Measurements from ENCODE around the gene LRFN5. TPM values are rescaled to one million over a fixed set of nuclear protein-coding genes. Genes with fewer than 3 reads are reported as not detected.

The LRFN5 gene
- total RNA-seq, 1 experiment from 2014 or later: 9.8 TPM

DNA sequence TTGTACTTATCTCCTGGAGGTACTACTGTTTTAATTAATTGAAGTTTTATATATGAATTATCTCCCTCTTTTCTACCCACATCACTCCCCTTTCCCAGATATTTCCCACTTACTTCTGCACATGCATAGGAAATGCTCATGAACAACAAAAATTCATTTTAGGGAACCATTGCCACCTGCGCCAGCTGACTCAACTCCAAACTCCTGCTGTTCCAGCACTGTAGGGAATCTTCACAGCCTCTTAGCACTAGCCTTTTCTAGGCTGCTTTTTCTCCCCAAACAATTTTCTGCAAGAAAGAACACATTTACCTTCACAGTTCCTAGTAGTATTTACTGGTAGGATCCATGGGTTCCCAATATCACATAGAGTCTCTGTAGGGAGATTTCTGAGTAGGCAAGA is 268.4 kb downstream of the LRFN5 start:
- H3K4me3 ChIP-seq (ENCODE audit: low read depth in 2 of 2, low read length in 2 of 2): no peak overlapping the region
- TF ChIP-seq TCF7L2 (IDR thresholded peaks at IDR 0.05; ENCODE audit: low read depth, low read length) (no peak), POLR2AphosphoS5 (IDR thresholded peaks at IDR 0.05; ENCODE audit: low read depth, low read length) (no peak), SIN3A (IDR thresholded peaks at IDR 0.05; ENCODE audit: borderline replicate concordance, insufficient read depth, low read depth, low read length) (no peak)
- TF ChIP-seq, protein P1, sequence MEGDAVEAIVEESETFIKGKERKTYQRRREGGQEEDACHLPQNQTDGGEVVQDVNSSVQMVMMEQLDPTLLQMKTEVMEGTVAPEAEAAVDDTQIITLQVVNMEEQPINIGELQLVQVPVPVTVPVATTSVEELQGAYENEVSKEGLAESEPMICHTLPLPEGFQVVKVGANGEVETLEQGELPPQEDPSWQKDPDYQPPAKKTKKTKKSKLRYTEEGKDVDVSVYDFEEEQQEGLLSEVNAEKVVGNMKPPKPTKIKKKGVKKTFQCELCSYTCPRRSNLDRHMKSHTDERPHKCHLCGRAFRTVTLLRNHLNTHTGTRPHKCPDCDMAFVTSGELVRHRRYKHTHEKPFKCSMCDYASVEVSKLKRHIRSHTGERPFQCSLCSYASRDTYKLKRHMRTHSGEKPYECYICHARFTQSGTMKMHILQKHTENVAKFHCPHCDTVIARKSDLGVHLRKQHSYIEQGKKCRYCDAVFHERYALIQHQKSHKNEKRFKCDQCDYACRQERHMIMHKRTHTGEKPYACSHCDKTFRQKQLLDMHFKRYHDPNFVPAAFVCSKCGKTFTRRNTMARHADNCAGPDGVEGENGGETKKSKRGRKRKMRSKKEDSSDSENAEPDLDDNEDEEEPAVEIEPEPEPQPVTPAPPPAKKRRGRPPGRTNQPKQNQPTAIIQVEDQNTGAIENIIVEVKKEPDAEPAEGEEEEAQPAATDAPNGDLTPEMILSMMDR (IDR thresholded peaks at IDR 0.05): no peak
- TF ChIP-seq, protein P2, sequence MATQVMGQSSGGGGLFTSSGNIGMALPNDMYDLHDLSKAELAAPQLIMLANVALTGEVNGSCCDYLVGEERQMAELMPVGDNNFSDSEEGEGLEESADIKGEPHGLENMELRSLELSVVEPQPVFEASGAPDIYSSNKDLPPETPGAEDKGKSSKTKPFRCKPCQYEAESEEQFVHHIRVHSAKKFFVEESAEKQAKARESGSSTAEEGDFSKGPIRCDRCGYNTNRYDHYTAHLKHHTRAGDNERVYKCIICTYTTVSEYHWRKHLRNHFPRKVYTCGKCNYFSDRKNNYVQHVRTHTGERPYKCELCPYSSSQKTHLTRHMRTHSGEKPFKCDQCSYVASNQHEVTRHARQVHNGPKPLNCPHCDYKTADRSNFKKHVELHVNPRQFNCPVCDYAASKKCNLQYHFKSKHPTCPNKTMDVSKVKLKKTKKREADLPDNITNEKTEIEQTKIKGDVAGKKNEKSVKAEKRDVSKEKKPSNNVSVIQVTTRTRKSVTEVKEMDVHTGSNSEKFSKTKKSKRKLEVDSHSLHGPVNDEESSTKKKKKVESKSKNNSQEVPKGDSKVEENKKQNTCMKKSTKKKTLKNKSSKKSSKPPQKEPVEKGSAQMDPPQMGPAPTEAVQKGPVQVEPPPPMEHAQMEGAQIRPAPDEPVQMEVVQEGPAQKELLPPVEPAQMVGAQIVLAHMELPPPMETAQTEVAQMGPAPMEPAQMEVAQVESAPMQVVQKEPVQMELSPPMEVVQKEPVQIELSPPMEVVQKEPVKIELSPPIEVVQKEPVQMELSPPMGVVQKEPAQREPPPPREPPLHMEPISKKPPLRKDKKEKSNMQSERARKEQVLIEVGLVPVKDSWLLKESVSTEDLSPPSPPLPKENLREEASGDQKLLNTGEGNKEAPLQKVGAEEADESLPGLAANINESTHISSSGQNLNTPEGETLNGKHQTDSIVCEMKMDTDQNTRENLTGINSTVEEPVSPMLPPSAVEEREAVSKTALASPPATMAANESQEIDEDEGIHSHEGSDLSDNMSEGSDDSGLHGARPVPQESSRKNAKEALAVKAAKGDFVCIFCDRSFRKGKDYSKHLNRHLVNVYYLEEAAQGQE (IDR thresholded peaks at IDR 0.05; ENCODE audit: insufficient read depth in 1 of 2, low read depth in 2 of 2, low read length in 1 of 2): no peak
- H3K4me1 ChIP-seq (ENCODE audit: control insufficient read depth, insufficient read depth, low read length): no peaks in the 10 kb centered on the region
- ATAC-seq: no peak
- H3K9me3 ChIP-seq (ENCODE audit: control insufficient read depth, insufficient read depth, low read depth, low read length): no peaks in the 10 kb centered on the region
- intact Hi-C loops (cut with micrococcal nuclease; ENCODE audit: unreplicated experiment) (no loop called here), in situ Hi-C loops (cut with HindIII; ENCODE audit: low pct_unique_long_range_greater_than_20kb, low sequenced_read_pairs) (no loop called here)
- H3K27me3 ChIP-seq (ENCODE audit: control insufficient read depth, insufficient read depth, low read length): no peaks in the 10 kb centered on the region
- CTCF ChIA-PET: no interaction called here
- no peak overlapping the region for H3K27ac ChIP-seq (ENCODE audit: low read length)
- no TSS peak for BruUV-seq (replicated peaks)
- POLR2A ChIA-PET: no interaction called here
- no peaks in the 10 kb centered on the region for H3K36me3 ChIP-seq (ENCODE audit: control insufficient read depth, insufficient read depth, low read length)
- DNase-seq (ENCODE audit: low read depth, low spot score): no peak

DNA sequence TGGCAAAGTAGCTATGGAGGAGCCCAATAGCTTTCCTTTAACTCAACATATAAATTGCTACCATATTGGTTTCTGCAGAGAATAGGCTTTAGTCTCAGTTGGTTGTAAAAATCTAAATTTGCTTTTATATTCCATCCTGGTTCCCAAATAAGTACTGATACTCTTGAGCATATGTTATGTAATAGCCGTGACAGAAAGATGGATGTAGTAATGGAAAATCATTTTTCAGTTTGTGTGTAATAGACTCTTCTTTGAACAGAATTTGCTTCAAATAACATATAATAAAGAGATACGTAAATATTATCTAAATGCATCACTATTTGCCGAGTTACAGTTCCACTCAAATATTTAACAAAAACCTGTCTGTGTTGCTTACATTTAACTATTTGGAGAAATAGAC is 271.6 kb downstream of the LRFN5 start:
- CTCF ChIA-PET: no interaction called here
- H3K27me3 ChIP-seq (ENCODE audit: control insufficient read depth, insufficient read depth, low read length): no peaks in the 10 kb centered on the region
- H3K4me3 ChIP-seq (ENCODE audit: low read depth in 2 of 2, low read length in 2 of 2): no peak overlapping the region
- in situ Hi-C loops (cut with HindIII; ENCODE audit: low pct_unique_long_range_greater_than_20kb, low sequenced_read_pairs) (no loop called here), intact Hi-C loops (cut with micrococcal nuclease; ENCODE audit: unreplicated experiment) (no loop called here)
- H3K36me3 ChIP-seq (ENCODE audit: control insufficient read depth, insufficient read depth, low read length): no peaks in the 10 kb centered on the region
- H3K9me3 ChIP-seq (ENCODE audit: control insufficient read depth, insufficient read depth, low read depth, low read length): no peaks in the 10 kb centered on the region
- no peak overlapping the region for H3K27ac ChIP-seq (ENCODE audit: low read length)
- no TSS peak for BruUV-seq (replicated peaks)
- no peaks in the 10 kb centered on the region for H3K4me1 ChIP-seq (ENCODE audit: control insufficient read depth, insufficient read depth, low read length)
- DNase-seq (ENCODE audit: low read depth, low spot score) (no peak), ATAC-seq (no peak)
- POLR2A ChIA-PET: no interaction called here
- TF ChIP-seq, protein P1 (IDR thresholded peaks at IDR 0.05): no peak
- TF ChIP-seq SIN3A (IDR thresholded peaks at IDR 0.05; ENCODE audit: borderline replicate concordance, insufficient read depth, low read depth, low read length): no peak
- TF ChIP-seq, protein P2 (IDR thresholded peaks at IDR 0.05; ENCODE audit: insufficient read depth in 1 of 2, low read depth in 2 of 2, low read length in 1 of 2): no peak
- no peak for TF ChIP-seq POLR2AphosphoS5 (IDR thresholded peaks at IDR 0.05; ENCODE audit: low read depth, low read length)
- no peak for TF ChIP-seq TCF7L2 (IDR thresholded peaks at IDR 0.05; ENCODE audit: low read depth, low read length)

Measured in Panc1 (cell line).